SK-N-SH treated with all-trans-retinoic acid at 6 μM for 48 hours (cell line): ENCODE results near the gene SARNP.
A peak's percentile ranks its signal among the peaks of the same experiment; 100 is the strongest.

Experiments
- ATAC-seq: fragments of 200-7000 bp; cut with Tn5 transposase; 3 replicates; pipeline ENCODE4 v1.9.1; 2020; ENCODE audit warnings: mild to moderate bottlenecking, moderate library complexity
- ARNTL ChIP-seq: fragments of 450-650 bp; formaldehyde crosslinking; IDR thresholded peaks from 2 replicates; pipeline ENCODE4 v1.5.0; 2020; ENCODE audit warnings: low read depth, mild to moderate bottlenecking, moderate library complexity, borderline replicate concordance
- BACH2 ChIP-seq: fragments of 250-450 bp; sonication (Bioruptor Pico); IDR thresholded peaks from 2 replicates; pipeline ENCODE4 v1.9.0; 2021; ENCODE audit warnings: mild to moderate bottlenecking, borderline replicate concordance
- CREB5 ChIP-seq: fragments of 250-450 bp; sonication (Bioruptor Pico); IDR thresholded peaks from 2 replicates; pipeline ENCODE4 v1.5.1; 2020; ENCODE audit warnings: low read depth, mild to moderate bottlenecking, moderate library complexity
- CSDC2 ChIP-seq: fragments of 250-450 bp; sonication (Bioruptor Pico); IDR thresholded peaks from 2 replicates; pipeline ENCODE4 v1.5.0; 2020; ENCODE audit warnings: mild to moderate bottlenecking, moderate library complexity
- ESRRG ChIP-seq: fragments of 250-450 bp; sonication (Bioruptor Pico); IDR thresholded peaks from 2 replicates; pipeline ENCODE4 v1.6.1; 2021; ENCODE audit warnings: mild to moderate bottlenecking
- GLIS3 ChIP-seq: fragments of 250-450 bp; sonication (Bioruptor Pico); IDR thresholded peaks from 2 replicates; pipeline ENCODE4 v1.5.0; 2020; ENCODE audit warnings: mild to moderate bottlenecking, moderate library complexity
- ISL1 ChIP-seq: fragments of 250-450 bp; sonication (Bioruptor Pico); IDR thresholded peaks from 2 replicates; pipeline ENCODE4 v2.1.2; 2022; ENCODE audit warnings: mild to moderate bottlenecking, moderate library complexity
- OSR1 ChIP-seq: fragments of 250-450 bp; sonication (Bioruptor Pico); IDR thresholded peaks from 2 replicates; pipeline ENCODE4 v1.8.0; 2022; ENCODE audit warnings: moderate library complexity, mild to moderate bottlenecking, inconsistent platforms
- PATZ1 ChIP-seq: fragments of 250-450 bp; sonication (Bioruptor Pico); IDR thresholded peaks from 2 replicates; pipeline ENCODE4 v1.8.0; 2020; ENCODE audit warnings: mild to moderate bottlenecking, moderate library complexity, borderline replicate concordance
- PPARA ChIP-seq: fragments of 250-450 bp; sonication (Bioruptor Pico); IDR thresholded peaks from 2 replicates; pipeline ENCODE4 v1.5.0; 2020; ENCODE audit warnings: mild to moderate bottlenecking, borderline replicate concordance
- RARB ChIP-seq: fragments of 250-450 bp; sonication (Bioruptor Pico); IDR thresholded peaks from 2 replicates; pipeline ENCODE4 v1.8.0; 2021; ENCODE audit warnings: mild to moderate bottlenecking, moderate library complexity
- SNAI2 ChIP-seq: fragments of 250-450 bp; sonication (Bioruptor Pico); IDR thresholded peaks from 2 replicates; pipeline ENCODE4 v1.5.0; 2020; ENCODE audit warnings: mild to moderate bottlenecking, moderate library complexity
- TCF4 ChIP-seq: fragments of 250-450 bp; sonication (Bioruptor Pico); IDR thresholded peaks from 2 replicates; pipeline ENCODE4 v1.8.0; 2021; ENCODE audit warnings: mild to moderate bottlenecking, moderate library complexity, borderline replicate concordance
- TSHZ2 ChIP-seq: fragments of 250-450 bp; sonication (Bioruptor Pico); IDR thresholded peaks from 2 replicates; pipeline ENCODE4 v1.5.0; 2020; ENCODE audit warnings: mild to moderate bottlenecking, moderate library complexity
- ZC3H10 ChIP-seq: fragments of 250-450 bp; sonication (Bioruptor Pico); IDR thresholded peaks from 2 replicates; pipeline ENCODE4 v1.5.1; 2021; ENCODE audit warnings: mild to moderate bottlenecking, moderate library complexity
- ZFP3 ChIP-seq: fragments of 250-450 bp; sonication (Bioruptor Pico); IDR thresholded peaks from 2 replicates; pipeline ENCODE4 v1.5.0; 2020; ENCODE audit warnings: mild to moderate bottlenecking, moderate library complexity
- ZFP30 ChIP-seq: fragments of 450-650 bp; formaldehyde crosslinking; IDR thresholded peaks from 2 replicates; pipeline ENCODE4 v1.5.0; 2022; ENCODE audit warnings: mild to moderate bottlenecking, moderate library complexity
- ZNF565 ChIP-seq: fragments of 450-650 bp; formaldehyde crosslinking; conservative IDR thresholded peaks from 2 replicates; pipeline ENCODE4 v1.5.0; 2020; ENCODE audit warnings: low read depth, mild to moderate bottlenecking, moderate library complexity
- ZNF70 ChIP-seq: fragments of 450-650 bp; formaldehyde crosslinking; IDR thresholded peaks from 2 replicates; pipeline ENCODE4 v1.5.0; 2020; ENCODE audit warnings: mild to moderate bottlenecking, moderate library complexity

Gene SARNP

GRCh38 chr12:55744340-55745030 lies 73.0 kb downstream of the SARNP start:
- TF ChIP-seq CREB5 = no peak
- no peak for TF ChIP-seq SNAI2 (CRISPR knock-in tag)
- TF ChIP-seq CSDC2 (CRISPR knock-in tag) = no peak
- no peak for TF ChIP-seq ZFP30 (CRISPR knock-in tag)
- no peak for TF ChIP-seq OSR1 (CRISPR knock-in tag)
- peak; percentile 34 for ATAC-seq

GRCh38 chr12:55743406-55744339 lies 73.9 kb downstream of the SARNP start:
- peak; percentile 58 for ATAC-seq
- TF ChIP-seq ZC3H10 = no peak
- TF ChIP-seq ZFP3 (CRISPR knock-in tag) = peak; percentile 90
- TF ChIP-seq, all 23 proteins: peak for 1

- TF ChIP-seq CREB5 (no peak), PATZ1 (CRISPR knock-in tag) (no peak), TCF4 (no peak), ESRRG (no peak), PPARA (CRISPR knock-in tag) (no peak), ZNF70 (no peak), ISL1 (CRISPR knock-in tag) (no peak), CSDC2 (CRISPR knock-in tag) (no peak), SNAI2 (CRISPR knock-in tag) (no peak)
- peak; percentile 58 for ATAC-seq
These were observed 74.7 kb downstream of the SARNP start, which contains the start of gene GDF11 for GRCh38 chr12:55742719-55743405. Gene GDF11, plus strand, starts transcription at chr12:55743122. Its CDS starts 195 bp downstream, at chr12:55743317.

- no peak for ATAC-seq
- no peak for TF ChIP-seq ZNF70
- TF ChIP-seq ZC3H10 = no peak
- TF ChIP-seq PPARA (CRISPR knock-in tag) = no peak
- no peak for TF ChIP-seq ZNF565 (CRISPR knock-in tag)
- TF ChIP-seq RARB (CRISPR knock-in tag) = no peak
- no peak for TF ChIP-seq ISL1 (CRISPR knock-in tag)
- TF ChIP-seq ARNTL (CRISPR knock-in tag) = no peak
- TF ChIP-seq ZFP30 (CRISPR knock-in tag) = no peak
- no peak for TF ChIP-seq CREB5
- no peak for TF ChIP-seq GLIS3 (CRISPR knock-in tag)
- no peak for TF ChIP-seq ESRRG
- TF ChIP-seq TSHZ2 (CRISPR knock-in tag) = no peak
- no peak for TF ChIP-seq ZFP3 (CRISPR knock-in tag)
- no peak for TF ChIP-seq PATZ1 (CRISPR knock-in tag)
- no peak for TF ChIP-seq BACH2
- TF ChIP-seq CSDC2 (CRISPR knock-in tag) = no peak
- no peak for TF ChIP-seq OSR1 (CRISPR knock-in tag)
These were observed 75.4 kb downstream of the SARNP start for GRCh38 chr12:55741931-55742680.
